ENCODE measurements around the gene NSUN2. TPM values are rescaled to one million over a fixed set of nuclear protein-coding genes. Genes with fewer than 3 reads are reported as not detected.

NSUN2 gene
- polyA plus RNA-seq, 3 donors = 24.4 to 63.4 (median 25.6) TPM

- Histone ChIP-seq H3K4me2 (replicated peaks; ENCODE audit: extremely low read depth, low read length, poor library complexity, severe bottlenecking) (peak overlapping the region; percentile 95), H3K27me3 (ENCODE audit: control insufficient read depth in 2 of 2, insufficient read depth in 2 of 2, low read length in 2 of 2) (no peaks in the 10 kb centered on the region), H3K36me3 (replicated peaks in 1 of 2; ENCODE audit: control insufficient read depth in 1 of 2, insufficient read depth in 2 of 2, low read length in 2 of 2) (peaks cover 34 to 58% of the 10 kb centered on the region in 2 donors), H3K9me3 (replicated peaks in 1 of 2; ENCODE audit: control insufficient read depth in 1 of 2, insufficient read depth in 1 of 2, low read length in 2 of 2) (no peaks in the 10 kb centered on the region), H4K20me1 (ENCODE audit: insufficient read depth, low read length) (peaks cover 85% of the 10 kb centered on the region), H3K4me3 (replicated peaks in 1 of 3; ENCODE audit: low read depth in 2 of 3, low read length in 3 of 3) (peak overlapping the region in 1 of 3 experiments; percentile 94), H2AFZ (ENCODE audit: insufficient read depth, low read depth, low read length, poor library complexity, severe bottlenecking) (no peak overlapping the region), H3K9ac (ENCODE audit: insufficient read depth, low read length, poor library complexity, severe bottlenecking) (no peak overlapping the region), H3K4me1 (ENCODE audit: control insufficient read depth in 1 of 2, insufficient read depth in 2 of 2, low read length in 2 of 2) (peaks cover 20 to 32% of the 10 kb centered on the region in 2 donors), H3K27ac (ENCODE audit: low read depth in 1 of 2, low read length in 2 of 2) (peak overlapping the region in 1 of 2 donors; percentile 94), H3K79me2 (ENCODE audit: insufficient read depth, low read length) (peaks cover 90% of the 10 kb centered on the region)
- Mint-ChIP-seq H3K36me3 (peaks cover 49 to 50% of the 10 kb centered on the region in 2 donors), H3K27ac (peak overlapping the region in 4 of 7 donors; percentile 3 to 69 (median 34)), H3K4me3 (peak overlapping the region in 1 of 2 donors; percentile 16), H3K9me3 (peaks cover 0 to 2% (median 0%) of the 10 kb centered on the region in 7 donors), H3K27me3 (ENCODE audit: low read depth in 3 of 3) (peaks cover 0 to 8% (median 0%) of the 10 kb centered on the region in 3 donors), H3K4me1 (peaks cover 40% of the 10 kb centered on the region)
- intact Hi-C loops (cut with micrococcal nuclease) = loop anchor here (5.0 to 10.0 kb wide), 4 partner anchors 113 to 1233 kb away; partner anchors contain the start of genes ICE1 (in 2 of the 2), FASTKD3 (in 1 of the 2) and MTRR (in 1 of the 2)
- no peak for TF ChIP-seq CTCF (IDR thresholded peaks at IDR 0.05)
- WGBS (ENCODE audit: insufficient coverage) = 100% methylated on average over 3 of the region's 4 CpGs
- no peak for DNase-seq
Measured at GRCh38 chr5:6631441-6631840, 1.4 kb downstream of the NSUN2 start.

GRCh38 chr5:6626508-6626907 lies 6.3 kb downstream of the NSUN2 start:
- no peaks in the 10 kb centered on the region for H3K27me3 ChIP-seq (ENCODE audit: control insufficient read depth in 2 of 2, insufficient read depth in 2 of 2, low read length in 2 of 2)
- H3K27ac Mint-ChIP-seq = no peak overlapping the region
- H3K9me3 ChIP-seq (replicated peaks in 1 of 2; ENCODE audit: control insufficient read depth in 1 of 2, insufficient read depth in 1 of 2, low read length in 2 of 2) = peaks cover 6 to 19% of the 10 kb centered on the region in 2 donors
- H4K20me1 ChIP-seq (ENCODE audit: insufficient read depth, low read length) = peaks cover 97% of the 10 kb centered on the region
- peaks cover 92% of the 10 kb centered on the region for H3K79me2 ChIP-seq (ENCODE audit: insufficient read depth, low read length)
- H3K36me3 Mint-ChIP-seq = peaks cover 86 to 90% of the 10 kb centered on the region in 2 donors
- 100% methylated on average over 8 of the region's 10 CpGs for WGBS (ENCODE audit: insufficient coverage)
- intact Hi-C loops (cut with micrococcal nuclease) = no loop called here
- H2AFZ ChIP-seq (ENCODE audit: insufficient read depth, low read depth, low read length, poor library complexity, severe bottlenecking) = no peak overlapping the region
- H3K4me2 ChIP-seq (replicated peaks; ENCODE audit: extremely low read depth, low read length, poor library complexity, severe bottlenecking) = no peak overlapping the region
- no peak overlapping the region for H3K27ac ChIP-seq (ENCODE audit: low read depth in 1 of 2, low read length in 2 of 2)
- H3K27me3 Mint-ChIP-seq (ENCODE audit: low read depth in 3 of 3) = peaks cover 0 to 2% (median 0%) of the 10 kb centered on the region in 3 donors
- no peak overlapping the region for H3K4me3 ChIP-seq (replicated peaks in 1 of 3; ENCODE audit: low read depth in 2 of 3, low read length in 3 of 3)
- peaks cover 2 to 7% of the 10 kb centered on the region in 2 donors for H3K4me1 ChIP-seq (ENCODE audit: control insufficient read depth in 1 of 2, insufficient read depth in 2 of 2, low read length in 2 of 2)
- H3K9me3 Mint-ChIP-seq = peaks cover 8 to 20% (median 9%) of the 10 kb centered on the region in 7 donors
- no peak for TF ChIP-seq CTCF (IDR thresholded peaks at IDR 0.05)
- peaks cover 8% of the 10 kb centered on the region for H3K4me1 Mint-ChIP-seq
- no peak overlapping the region for H3K9ac ChIP-seq (ENCODE audit: insufficient read depth, low read length, poor library complexity, severe bottlenecking)
- peaks cover 80 to 100% of the 10 kb centered on the region in 2 donors for H3K36me3 ChIP-seq (replicated peaks in 1 of 2; ENCODE audit: control insufficient read depth in 1 of 2, insufficient read depth in 2 of 2, low read length in 2 of 2)
- DNase-seq = no peak
- H3K4me3 Mint-ChIP-seq = no peak overlapping the region

Measured in CD14-positive monocyte (primary cell).